HepG2 (cell line): ENCODE results near the gene RFX2. TPM values are rescaled to one million over a fixed set of nuclear protein-coding genes. Genes with fewer than 3 reads are reported as not detected.

ENCODE experiments used
- AKAP8 ChIP-seq: sonication (generic); formaldehyde crosslinking; IDR thresholded peaks from 2 replicates; pipeline ENCODE4 v1.5.1; 2020; ENCODE audit warnings: mild to moderate bottlenecking, missing genetic modification reagents
- ARHGAP35 ChIP-seq: sonication (generic); formaldehyde crosslinking; IDR thresholded peaks from 2 replicates; pipeline ENCODE4 v1.9.0; 2022; ENCODE audit warnings: mild to moderate bottlenecking, inconsistent platforms, moderate library complexity, missing genetic modification reagents, borderline replicate concordance
- ATAD3A ChIP-seq: sonication (generic); formaldehyde crosslinking; IDR thresholded peaks from 2 replicates; pipeline ENCODE4 v1.4.0; 2020; ENCODE audit warnings: missing genetic modification reagents
- GATAD2A ChIP-seq: IDR thresholded peaks from 2 replicates; pipeline ENCODE4 v1.6.1; 2016
- HHEX ChIP-seq: IDR thresholded peaks from 2 replicates; pipeline ENCODE4 v1.6.1; 2016; ENCODE audit warnings: control low read depth
- KMT2B ChIP-seq: IDR thresholded peaks from 2 replicates; pipeline ENCODE4 v1.6.1; 2016; ENCODE audit warnings: missing genetic modification reagents, missing compliant biosample characterization
- NAIF1 ChIP-seq: sonication (generic); formaldehyde crosslinking; IDR thresholded peaks from 2 replicates; pipeline ENCODE4 v1.5.0; 2020; ENCODE audit warnings: mild to moderate bottlenecking, missing genetic modification reagents, borderline replicate concordance
- RNF2 ChIP-seq: fragments of 450-650 bp; conservative IDR thresholded peaks from 2 replicates; pipeline ENCODE4 v1.6.1; 2016; ENCODE audit warnings: low read depth
- ZNF136 ChIP-seq: sonication (generic); formaldehyde crosslinking; IDR thresholded peaks from 2 replicates; pipeline ENCODE4 v1.8.1; 2022; ENCODE audit warnings: low read depth, mild to moderate bottlenecking, moderate library complexity, missing genetic modification reagents
- ZNF614 ChIP-seq: IDR thresholded peaks from 2 replicates; pipeline ENCODE4 v1.6.1; 2018; ENCODE audit warnings: missing biosample characterization, missing genetic modification reagents, inconsistent platforms, borderline replicate concordance
- ZNF841 ChIP-seq: sonication (generic); formaldehyde crosslinking; IDR thresholded peaks from 2 replicates; pipeline ENCODE4 v1.8.1; 2023; ENCODE audit warnings: missing genetic modification reagents, borderline replicate concordance
- ZSCAN20 ChIP-seq: sonication (generic); formaldehyde crosslinking; IDR thresholded peaks from 2 replicates; pipeline ENCODE4 v1.4.0; 2020; ENCODE audit warnings: missing genetic modification reagents, mild to moderate bottlenecking, borderline replicate concordance
- polyA plus RNA-seq, 8 experiments: library from polyadenylated mRNA; depleted of rRNA in 3 of 8; stranded (reverse) in 7 of 8; unstranded in 1 of 8; fragments of >200 nt; fragmentation: Illumina TruSeq in 4 of 8; extraction: Trizol in 4 of 8; gene quantifications; 2 replicates each; pipeline versions ENCODE4 v1.2.1 to v1.2.3, GENCODE V29; 2011 to 2016; ENCODE audit warnings: low read depth in 4 of 8, missing spikeins in 1 of 8, mixed read lengths in 1 of 8; ENCODE audit not compliant: insufficient read depth in 1 of 8
- total RNA-seq, 5 experiments: library from RNA; depleted of rRNA; stranded (reverse); fragments of >200 nt; fragmentation: Illumina TruSeq; extraction: Trizol; gene quantifications; 2 replicates each; pipeline ENCODE4 v1.2.3, GENCODE V29; 2016; ENCODE audit warnings: low read depth in 1 of 5
- TF ChIP-seq, protein P1 (sequence below): sonication (generic); formaldehyde crosslinking; conservative IDR thresholded peaks from 2 replicates; pipeline ENCODE4 v1.8.0; 2022; ENCODE audit warnings: missing genetic modification reagents
- TF ChIP-seq, protein P2 (sequence below): IDR thresholded peaks from 2 replicates; pipeline ENCODE4 v1.6.1; 2012; ENCODE audit warnings: inconsistent platforms
- TF ChIP-seq, protein P3 (sequence below): sonication (generic); formaldehyde crosslinking; IDR thresholded peaks from 2 replicates; pipeline ENCODE4 v1.5.0; 2020; ENCODE audit warnings: mild to moderate bottlenecking, missing genetic modification reagents, borderline replicate concordance
- TF ChIP-seq, protein P4 (sequence below): sonication (generic); formaldehyde crosslinking; IDR thresholded peaks from 2 replicates; pipeline ENCODE4 v1.4.0; 2020; ENCODE audit warnings: missing genetic modification reagents, mild to moderate bottlenecking, borderline replicate concordance

RFX2 gene
- total and polyA plus RNA-seq, 2 of the 13 experiments (the other 11 are each of a cell fraction or from before 2014, with no cell fraction given) = 2.8 to 3.3 TPM

DNA sequence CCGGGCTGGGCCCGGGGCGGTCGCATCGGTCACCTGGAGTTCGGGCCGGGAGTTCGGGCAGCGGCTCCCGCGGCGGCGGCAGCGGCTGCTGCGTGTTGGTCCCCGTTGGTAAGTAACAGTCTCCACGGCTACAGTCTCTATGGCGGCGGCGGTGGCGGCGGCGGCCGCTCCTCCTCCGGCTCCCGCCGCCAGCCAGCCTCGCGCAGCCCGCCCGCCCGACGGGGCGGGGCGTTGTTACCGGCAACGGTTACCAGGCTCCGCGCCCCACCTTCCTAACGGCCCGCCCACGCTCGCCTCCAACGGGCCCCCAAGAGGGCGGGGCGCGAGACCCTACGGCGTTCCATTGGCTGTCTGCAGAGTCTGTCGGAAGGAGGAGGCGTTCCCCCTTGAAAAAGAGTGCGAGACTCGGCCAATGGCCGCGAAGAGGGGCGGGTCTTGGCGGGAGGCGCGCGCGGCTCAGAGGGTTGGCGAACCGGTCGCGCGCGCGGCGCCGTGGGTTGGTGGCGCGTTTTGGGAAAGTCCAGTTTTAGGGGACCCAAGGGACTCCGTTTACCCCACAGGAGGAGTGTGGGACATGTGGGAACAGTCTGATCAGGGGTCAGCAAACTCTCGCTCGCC, at the start of gene RFX2 (continued):
- no peak for TF ChIP-seq ZNF614
- TF ChIP-seq ZNF841 (CRISPR knock-in tag) = no peak
- TF ChIP-seq, protein P1, sequence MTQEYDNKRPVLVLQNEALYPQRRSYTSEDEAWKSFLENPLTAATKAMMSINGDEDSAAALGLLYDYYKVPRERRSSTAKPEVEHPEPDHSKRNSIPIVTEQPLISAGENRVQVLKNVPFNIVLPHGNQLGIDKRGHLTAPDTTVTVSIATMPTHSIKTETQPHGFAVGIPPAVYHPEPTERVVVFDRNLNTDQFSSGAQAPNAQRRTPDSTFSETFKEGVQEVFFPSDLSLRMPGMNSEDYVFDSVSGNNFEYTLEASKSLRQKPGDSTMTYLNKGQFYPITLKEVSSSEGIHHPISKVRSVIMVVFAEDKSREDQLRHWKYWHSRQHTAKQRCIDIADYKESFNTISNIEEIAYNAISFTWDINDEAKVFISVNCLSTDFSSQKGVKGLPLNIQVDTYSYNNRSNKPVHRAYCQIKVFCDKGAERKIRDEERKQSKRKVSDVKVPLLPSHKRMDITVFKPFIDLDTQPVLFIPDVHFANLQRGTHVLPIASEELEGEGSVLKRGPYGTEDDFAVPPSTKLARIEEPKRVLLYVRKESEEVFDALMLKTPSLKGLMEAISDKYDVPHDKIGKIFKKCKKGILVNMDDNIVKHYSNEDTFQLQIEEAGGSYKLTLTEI (CRISPR knock-in tag) = no peak
- TF ChIP-seq KMT2B (CRISPR knock-in tag) = peak; percentile 63; the same call in 1 of the 2 replicates
- TF ChIP-seq AKAP8 (CRISPR knock-in tag) = no peak
- no peak for TF ChIP-seq ATAD3A (CRISPR knock-in tag)
- TF ChIP-seq GATAD2A (CRISPR knock-in tag) = no peak
- no peak for TF ChIP-seq ZNF136
- TF ChIP-seq, protein P2, sequence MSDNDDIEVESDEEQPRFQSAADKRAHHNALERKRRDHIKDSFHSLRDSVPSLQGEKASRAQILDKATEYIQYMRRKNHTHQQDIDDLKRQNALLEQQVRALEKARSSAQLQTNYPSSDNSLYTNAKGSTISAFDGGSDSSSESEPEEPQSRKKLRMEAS = peak; percentile 23; the same call in 1 of the 2 replicates
- TF ChIP-seq HHEX = no peak
- TF ChIP-seq RNF2 = no peak
- TF ChIP-seq NAIF1 = no peak
- no peak for TF ChIP-seq ZSCAN20 (CRISPR knock-in tag)
- TF ChIP-seq, protein P3, sequence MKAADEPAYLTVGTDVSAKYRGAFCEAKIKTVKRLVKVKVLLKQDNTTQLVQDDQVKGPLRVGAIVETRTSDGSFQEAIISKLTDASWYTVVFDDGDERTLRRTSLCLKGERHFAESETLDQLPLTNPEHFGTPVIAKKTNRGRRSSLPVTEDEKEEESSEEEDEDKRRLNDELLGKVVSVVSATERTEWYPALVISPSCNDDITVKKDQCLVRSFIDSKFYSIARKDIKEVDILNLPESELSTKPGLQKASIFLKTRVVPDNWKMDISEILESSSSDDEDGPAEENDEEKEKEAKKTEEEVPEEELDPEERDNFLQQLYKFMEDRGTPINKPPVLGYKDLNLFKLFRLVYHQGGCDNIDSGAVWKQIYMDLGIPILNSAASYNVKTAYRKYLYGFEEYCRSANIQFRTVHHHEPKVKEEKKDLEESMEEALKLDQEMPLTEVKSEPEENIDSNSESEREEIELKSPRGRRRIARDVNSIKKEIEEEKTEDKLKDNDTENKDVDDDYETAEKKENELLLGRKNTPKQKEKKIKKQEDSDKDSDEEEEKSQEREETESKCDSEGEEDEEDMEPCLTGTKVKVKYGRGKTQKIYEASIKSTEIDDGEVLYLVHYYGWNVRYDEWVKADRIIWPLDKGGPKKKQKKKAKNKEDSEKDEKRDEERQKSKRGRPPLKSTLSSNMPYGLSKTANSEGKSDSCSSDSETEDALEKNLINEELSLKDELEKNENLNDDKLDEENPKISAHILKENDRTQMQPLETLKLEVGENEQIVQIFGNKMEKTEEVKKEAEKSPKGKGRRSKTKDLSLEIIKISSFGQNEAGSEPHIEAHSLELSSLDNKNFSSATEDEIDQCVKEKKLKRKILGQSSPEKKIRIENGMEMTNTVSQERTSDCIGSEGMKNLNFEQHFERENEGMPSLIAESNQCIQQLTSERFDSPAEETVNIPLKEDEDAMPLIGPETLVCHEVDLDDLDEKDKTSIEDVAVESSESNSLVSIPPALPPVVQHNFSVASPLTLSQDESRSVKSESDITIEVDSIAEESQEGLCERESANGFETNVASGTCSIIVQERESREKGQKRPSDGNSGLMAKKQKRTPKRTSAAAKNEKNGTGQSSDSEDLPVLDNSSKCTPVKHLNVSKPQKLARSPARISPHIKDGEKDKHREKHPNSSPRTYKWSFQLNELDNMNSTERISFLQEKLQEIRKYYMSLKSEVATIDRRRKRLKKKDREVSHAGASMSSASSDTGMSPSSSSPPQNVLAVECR (CRISPR knock-in tag) = peak; percentile 48; the same call in 1 of the 2 replicates
- TF ChIP-seq, protein P4, sequence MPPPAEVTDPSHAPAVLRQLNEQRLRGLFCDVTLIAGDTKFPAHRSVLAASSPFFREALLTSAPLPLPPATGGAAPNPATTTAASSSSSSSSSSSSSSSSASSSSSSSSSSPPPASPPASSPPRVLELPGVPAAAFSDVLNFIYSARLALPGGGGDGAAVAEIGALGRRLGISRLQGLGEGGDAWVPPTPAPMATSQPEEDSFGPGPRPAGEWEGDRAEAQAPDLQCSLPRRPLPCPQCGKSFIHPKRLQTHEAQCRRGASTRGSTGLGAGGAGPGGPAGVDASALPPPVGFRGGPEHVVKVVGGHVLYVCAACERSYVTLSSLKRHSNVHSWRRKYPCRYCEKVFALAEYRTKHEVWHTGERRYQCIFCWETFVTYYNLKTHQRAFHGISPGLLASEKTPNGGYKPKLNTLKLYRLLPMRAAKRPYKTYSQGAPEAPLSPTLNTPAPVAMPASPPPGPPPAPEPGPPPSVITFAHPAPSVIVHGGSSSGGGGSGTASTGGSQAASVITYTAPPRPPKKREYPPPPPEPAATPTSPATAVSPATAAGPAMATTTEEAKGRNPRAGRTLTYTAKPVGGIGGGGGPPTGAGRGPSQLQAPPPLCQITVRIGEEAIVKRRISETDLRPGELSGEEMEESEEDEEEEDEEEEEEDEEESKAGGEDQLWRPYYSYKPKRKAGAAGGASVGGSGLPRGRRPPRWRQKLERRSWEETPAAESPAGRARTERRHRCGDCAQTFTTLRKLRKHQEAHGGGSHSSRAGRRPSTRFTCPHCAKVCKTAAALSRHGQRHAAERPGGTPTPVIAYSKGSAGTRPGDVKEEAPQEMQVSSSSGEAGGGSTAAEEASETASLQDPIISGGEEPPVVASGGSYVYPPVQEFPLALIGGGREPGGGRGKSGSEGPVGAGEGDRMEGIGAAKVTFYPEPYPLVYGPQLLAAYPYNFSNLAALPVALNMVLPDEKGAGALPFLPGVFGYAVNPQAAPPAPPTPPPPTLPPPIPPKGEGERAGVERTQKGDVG = no peak
- no peak for TF ChIP-seq ARHGAP35 (CRISPR knock-in tag)
